ENCODE measurements around the gene KIRREL3.

GRCh38 chr11:126406368-126406767 is 594.2 kb downstream of the KIRREL3 start:
- TF ChIP-seq, protein P1, sequence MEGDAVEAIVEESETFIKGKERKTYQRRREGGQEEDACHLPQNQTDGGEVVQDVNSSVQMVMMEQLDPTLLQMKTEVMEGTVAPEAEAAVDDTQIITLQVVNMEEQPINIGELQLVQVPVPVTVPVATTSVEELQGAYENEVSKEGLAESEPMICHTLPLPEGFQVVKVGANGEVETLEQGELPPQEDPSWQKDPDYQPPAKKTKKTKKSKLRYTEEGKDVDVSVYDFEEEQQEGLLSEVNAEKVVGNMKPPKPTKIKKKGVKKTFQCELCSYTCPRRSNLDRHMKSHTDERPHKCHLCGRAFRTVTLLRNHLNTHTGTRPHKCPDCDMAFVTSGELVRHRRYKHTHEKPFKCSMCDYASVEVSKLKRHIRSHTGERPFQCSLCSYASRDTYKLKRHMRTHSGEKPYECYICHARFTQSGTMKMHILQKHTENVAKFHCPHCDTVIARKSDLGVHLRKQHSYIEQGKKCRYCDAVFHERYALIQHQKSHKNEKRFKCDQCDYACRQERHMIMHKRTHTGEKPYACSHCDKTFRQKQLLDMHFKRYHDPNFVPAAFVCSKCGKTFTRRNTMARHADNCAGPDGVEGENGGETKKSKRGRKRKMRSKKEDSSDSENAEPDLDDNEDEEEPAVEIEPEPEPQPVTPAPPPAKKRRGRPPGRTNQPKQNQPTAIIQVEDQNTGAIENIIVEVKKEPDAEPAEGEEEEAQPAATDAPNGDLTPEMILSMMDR (IDR thresholded peaks at IDR 0.05) = no peak
- TF ChIP-seq POLR2AphosphoS5 (IDR thresholded peaks at IDR 0.05) (no peak), POLR2A (IDR thresholded peaks at IDR 0.05) (no peak)
